Tibial nerve (tissue), 4 donors: ENCODE results near the gene CNGA3.

ENCODE experiments used
- EP300 ChIP-seq, 2 donors: sonication (generic); formaldehyde crosslinking; IDR thresholded peaks; one replicate each; pipeline ENCODE4 v1.6.1; 2017; ENCODE audit warnings: antibody characterized with exemption in 2 of 2, mild to moderate bottlenecking in 1 of 2
- POLR2A ChIP-seq, 2 donors: fragments of 450-650 bp; IDR thresholded peaks; one replicate each; pipeline ENCODE4 v1.6.1; 2017; ENCODE audit warnings: antibody characterized with exemption in 2 of 2, mild to moderate bottlenecking in 2 of 2, moderate library complexity in 2 of 2
- TF ChIP-seq, protein P1 (sequence below), 5 experiments: fragments of 200-600 bp in 3 of 5; fragments of 450-650 bp in 2 of 5; sonication (generic) in 3 of 5; IDR thresholded peaks; one replicate each; pipeline ENCODE4 v1.5.1; 2016 to 2019; ENCODE audit warnings: antibody characterized with exemption in 5 of 5, mild to moderate bottlenecking in 3 of 5, moderate library complexity in 2 of 5

GRCh38 chr2:98347298-98348065 lies 1.2 kb downstream of the CNGA3 start:
- TF ChIP-seq POLR2A (IDR thresholded peaks at IDR 0.05) (no peak), EP300 (IDR thresholded peaks at IDR 0.05) (no peak)
- TF ChIP-seq, protein P1, sequence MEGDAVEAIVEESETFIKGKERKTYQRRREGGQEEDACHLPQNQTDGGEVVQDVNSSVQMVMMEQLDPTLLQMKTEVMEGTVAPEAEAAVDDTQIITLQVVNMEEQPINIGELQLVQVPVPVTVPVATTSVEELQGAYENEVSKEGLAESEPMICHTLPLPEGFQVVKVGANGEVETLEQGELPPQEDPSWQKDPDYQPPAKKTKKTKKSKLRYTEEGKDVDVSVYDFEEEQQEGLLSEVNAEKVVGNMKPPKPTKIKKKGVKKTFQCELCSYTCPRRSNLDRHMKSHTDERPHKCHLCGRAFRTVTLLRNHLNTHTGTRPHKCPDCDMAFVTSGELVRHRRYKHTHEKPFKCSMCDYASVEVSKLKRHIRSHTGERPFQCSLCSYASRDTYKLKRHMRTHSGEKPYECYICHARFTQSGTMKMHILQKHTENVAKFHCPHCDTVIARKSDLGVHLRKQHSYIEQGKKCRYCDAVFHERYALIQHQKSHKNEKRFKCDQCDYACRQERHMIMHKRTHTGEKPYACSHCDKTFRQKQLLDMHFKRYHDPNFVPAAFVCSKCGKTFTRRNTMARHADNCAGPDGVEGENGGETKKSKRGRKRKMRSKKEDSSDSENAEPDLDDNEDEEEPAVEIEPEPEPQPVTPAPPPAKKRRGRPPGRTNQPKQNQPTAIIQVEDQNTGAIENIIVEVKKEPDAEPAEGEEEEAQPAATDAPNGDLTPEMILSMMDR (IDR thresholded peaks at IDR 0.05), result no peak
